ENCODE results near the gene EFEMP2. TPM values are rescaled to one million over a fixed set of nuclear protein-coding genes. Genes with fewer than 3 reads are reported as not detected.
"Not testable (repeated sequence)": the region's sequence is repeated elsewhere in the genome, so short reads cannot be mapped to it uniquely, and the experiment has no call there.

EFEMP2 gene
- total and polyA plus RNA-seq, 2 experiments from 2014 or later, result 7.4 to 9.4 TPM

DNA sequence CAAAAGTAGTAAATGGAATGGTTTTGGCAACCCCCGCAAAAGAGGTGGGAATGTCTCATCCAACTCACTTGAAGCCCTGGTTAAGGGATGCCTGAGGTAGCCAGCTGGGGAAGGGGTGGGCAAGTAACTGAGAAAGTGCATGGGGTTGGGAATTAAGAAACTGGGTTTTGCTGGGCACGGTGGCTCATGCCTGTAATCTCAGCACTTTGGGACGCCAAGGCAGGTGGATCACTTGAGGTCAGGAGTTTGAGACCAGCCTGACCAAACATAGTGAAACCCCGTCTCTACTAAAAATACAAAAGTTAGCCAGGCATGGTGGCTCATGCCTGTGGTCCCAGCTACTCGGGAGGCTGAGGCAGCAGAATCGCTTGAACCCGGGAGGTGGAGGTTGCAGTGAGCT, 23.9 kb downstream of the EFEMP2 start:
- H3K4me3 Mint-ChIP-seq; H3K4me3 ChIP-seq; H3K27me3 ChIP-seq (ENCODE audit: insufficient read depth); DNase-seq (ENCODE audit: low spot score); ATAC-seq; H3K27ac Mint-ChIP-seq; H4K20me1 ChIP-seq (replicated peaks; ENCODE audit: insufficient read depth); H2AFZ ChIP-seq; H3K27ac ChIP-seq (ENCODE audit: low read depth); H3K79me2 ChIP-seq (replicated peaks; ENCODE audit: insufficient read depth); H3K9me2 ChIP-seq (ENCODE audit: insufficient read depth); H3K4me1 ChIP-seq (ENCODE audit: insufficient read depth); H3K36me3 ChIP-seq (ENCODE audit: insufficient read depth); H3K4me2 ChIP-seq: not testable (repeated sequence)
- H3K9me3 Mint-ChIP-seq, result peaks cover 12% of the 10 kb centered on the region
- peaks cover 11% of the 10 kb centered on the region; the same call in 2 of the 3 replicates for H3K4me1 Mint-ChIP-seq
- peaks cover 31% of the 10 kb centered on the region for H3K36me3 Mint-ChIP-seq (ENCODE audit: low read depth)
- peaks cover 42% of the 10 kb centered on the region for H3K27me3 Mint-ChIP-seq (ENCODE audit: insufficient read depth, low read depth, poor library complexity)
- H3F3A ChIP-seq (replicated peaks; ENCODE audit: low read depth), result peaks cover 26% of the 10 kb centered on the region

DNA sequence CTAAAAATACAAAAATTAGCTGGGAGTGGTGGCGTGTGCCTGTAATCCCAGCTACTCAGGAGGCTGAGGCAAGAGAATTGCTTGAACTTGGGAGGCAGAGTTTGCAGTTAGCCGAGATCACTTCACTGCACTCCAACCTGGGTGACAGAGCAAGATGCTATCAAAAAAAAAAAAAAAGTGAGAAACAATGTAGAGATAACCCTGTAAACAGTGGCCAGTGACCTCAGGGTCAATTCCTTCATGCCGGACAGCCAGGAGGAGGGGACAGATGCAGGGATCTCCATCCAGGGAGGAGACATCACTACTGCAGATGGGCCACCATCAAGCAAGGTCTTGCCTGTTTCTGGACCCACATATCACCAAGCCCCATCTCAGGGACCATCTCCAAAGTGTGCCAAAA, 24.9 kb downstream of the EFEMP2 start:
- Mint-ChIP-seq H3K27me3 (ENCODE audit: insufficient read depth, low read depth, poor library complexity) (peaks cover 33% of the 10 kb centered on the region), H3K4me1 (peaks cover 6% of the 10 kb centered on the region; the same call in 2 of the 3 replicates), H3K27ac (no peak overlapping the region), H3K9me3 (peaks cover 12% of the 10 kb centered on the region), H3K36me3 (ENCODE audit: low read depth) (peaks cover 22% of the 10 kb centered on the region; the same call in 2 of the 3 replicates), H3K4me3 (no peak overlapping the region)
- Histone ChIP-seq H3K79me2 (replicated peaks; ENCODE audit: insufficient read depth) (no peaks in the 10 kb centered on the region), H2AFZ (no peak overlapping the region), H3F3A (replicated peaks; ENCODE audit: low read depth) (peaks cover 18% of the 10 kb centered on the region; the same call in 1 of the 2 replicates), H3K4me1 (ENCODE audit: insufficient read depth) (no peaks in the 10 kb centered on the region; the same call in 1 of the 2 replicates), H4K20me1 (replicated peaks; ENCODE audit: insufficient read depth) (no peaks in the 10 kb centered on the region; the same call in 1 of the 2 replicates), H3K4me3 (no peak overlapping the region), H3K9me2 (ENCODE audit: insufficient read depth) (no peaks in the 10 kb centered on the region), H3K36me3 (ENCODE audit: insufficient read depth) (no peaks in the 10 kb centered on the region), H3K27ac (ENCODE audit: low read depth) (no peak overlapping the region), H3K27me3 (ENCODE audit: insufficient read depth) (no peaks in the 10 kb centered on the region), H3K4me2 (no peak overlapping the region)
- DNase-seq (ENCODE audit: low spot score) (no peak), ATAC-seq (no peak)
- TF ChIP-seq, protein P1, sequence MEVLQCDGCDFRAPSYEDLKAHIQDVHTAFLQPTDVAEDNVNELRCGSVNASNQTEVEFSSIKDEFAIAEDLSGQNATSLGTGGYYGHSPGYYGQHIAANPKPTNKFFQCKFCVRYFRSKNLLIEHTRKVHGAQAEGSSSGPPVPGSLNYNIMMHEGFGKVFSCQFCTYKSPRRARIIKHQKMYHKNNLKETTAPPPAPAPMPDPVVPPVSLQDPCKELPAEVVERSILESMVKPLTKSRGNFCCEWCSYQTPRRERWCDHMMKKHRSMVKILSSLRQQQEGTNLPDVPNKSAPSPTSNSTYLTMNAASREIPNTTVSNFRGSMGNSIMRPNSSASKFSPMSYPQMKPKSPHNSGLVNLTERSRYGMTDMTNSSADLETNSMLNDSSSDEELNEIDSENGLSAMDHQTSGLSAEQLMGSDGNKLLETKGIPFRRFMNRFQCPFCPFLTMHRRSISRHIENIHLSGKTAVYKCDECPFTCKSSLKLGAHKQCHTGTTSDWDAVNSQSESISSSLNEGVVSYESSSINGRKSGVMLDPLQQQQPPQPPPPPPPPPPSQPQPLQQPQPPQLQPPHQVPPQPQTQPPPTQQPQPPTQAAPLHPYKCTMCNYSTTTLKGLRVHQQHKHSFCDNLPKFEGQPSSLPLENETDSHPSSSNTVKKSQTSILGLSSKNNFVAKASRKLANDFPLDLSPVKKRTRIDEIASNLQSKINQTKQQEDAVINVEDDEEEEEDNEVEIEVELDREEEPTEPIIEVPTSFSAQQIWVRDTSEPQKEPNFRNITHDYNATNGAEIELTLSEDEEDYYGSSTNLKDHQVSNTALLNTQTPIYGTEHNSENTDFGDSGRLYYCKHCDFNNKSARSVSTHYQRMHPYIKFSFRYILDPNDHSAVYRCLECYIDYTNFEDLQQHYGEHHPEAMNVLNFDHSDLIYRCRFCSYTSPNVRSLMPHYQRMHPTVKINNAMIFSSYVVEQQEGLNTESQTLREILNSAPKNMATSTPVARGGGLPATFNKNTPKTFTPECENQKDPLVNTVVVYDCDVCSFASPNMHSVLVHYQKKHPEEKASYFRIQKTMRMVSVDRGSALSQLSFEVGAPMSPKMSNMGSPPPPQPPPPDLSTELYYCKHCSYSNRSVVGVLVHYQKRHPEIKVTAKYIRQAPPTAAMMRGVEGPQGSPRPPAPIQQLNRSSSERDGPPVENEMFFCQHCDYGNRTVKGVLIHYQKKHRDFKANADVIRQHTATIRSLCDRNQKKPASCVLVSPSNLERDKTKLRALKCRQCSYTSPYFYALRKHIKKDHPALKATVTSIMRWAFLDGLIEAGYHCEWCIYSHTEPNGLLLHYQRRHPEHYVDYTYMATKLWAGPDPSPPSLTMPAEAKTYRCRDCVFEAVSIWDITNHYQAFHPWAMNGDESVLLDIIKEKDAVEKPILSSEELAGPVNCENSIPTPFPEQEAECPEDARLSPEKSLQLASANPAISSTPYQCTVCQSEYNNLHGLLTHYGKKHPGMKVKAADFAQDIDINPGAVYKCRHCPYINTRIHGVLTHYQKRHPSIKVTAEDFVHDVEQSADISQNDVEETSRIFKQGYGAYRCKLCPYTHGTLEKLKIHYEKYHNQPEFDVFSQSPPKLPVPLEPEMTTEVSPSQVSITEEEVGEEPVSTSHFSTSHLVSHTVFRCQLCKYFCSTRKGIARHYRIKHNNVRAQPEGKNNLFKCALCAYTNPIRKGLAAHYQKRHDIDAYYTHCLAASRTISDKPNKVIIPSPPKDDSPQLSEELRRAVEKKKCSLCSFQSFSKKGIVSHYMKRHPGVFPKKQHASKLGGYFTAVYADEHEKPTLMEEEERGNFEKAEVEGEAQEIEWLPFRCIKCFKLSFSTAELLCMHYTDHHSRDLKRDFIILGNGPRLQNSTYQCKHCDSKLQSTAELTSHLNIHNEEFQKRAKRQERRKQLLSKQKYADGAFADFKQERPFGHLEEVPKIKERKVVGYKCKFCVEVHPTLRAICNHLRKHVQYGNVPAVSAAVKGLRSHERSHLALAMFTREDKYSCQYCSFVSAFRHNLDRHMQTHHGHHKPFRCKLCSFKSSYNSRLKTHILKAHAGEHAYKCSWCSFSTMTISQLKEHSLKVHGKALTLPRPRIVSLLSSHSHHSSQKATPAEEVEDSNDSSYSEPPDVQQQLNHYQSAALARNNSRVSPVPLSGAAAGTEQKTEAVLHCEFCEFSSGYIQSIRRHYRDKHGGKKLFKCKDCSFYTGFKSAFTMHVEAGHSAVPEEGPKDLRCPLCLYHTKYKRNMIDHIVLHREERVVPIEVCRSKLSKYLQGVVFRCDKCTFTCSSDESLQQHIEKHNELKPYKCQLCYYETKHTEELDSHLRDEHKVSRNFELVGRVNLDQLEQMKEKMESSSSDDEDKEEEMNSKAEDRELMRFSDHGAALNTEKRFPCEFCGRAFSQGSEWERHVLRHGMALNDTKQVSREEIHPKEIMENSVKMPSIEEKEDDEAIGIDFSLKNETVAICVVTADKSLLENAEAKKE (CRISPR knock-in tag; IDR thresholded peaks at IDR 0.05), result no peak
- TF ChIP-seq JUNB (IDR thresholded peaks at IDR 0.05; ENCODE audit: unreplicated experiment) (no peak), NANOG (IDR thresholded peaks at IDR 0.05; ENCODE audit: borderline replicate concordance) (no peak), EZH2phosphoT487 (IDR thresholded peaks at IDR 0.05; ENCODE audit: unreplicated experiment) (no peak), CREB1 (CRISPR knock-in tag; IDR thresholded peaks at IDR 0.05; ENCODE audit: low read depth) (no peak), ZNF331 (CRISPR knock-in tag; IDR thresholded peaks at IDR 0.05; ENCODE audit: low read depth) (no peak), POLR2AphosphoS5 (IDR thresholded peaks at IDR 0.05; ENCODE audit: low read depth) (no peak)
- TF ChIP-seq, protein P2, sequence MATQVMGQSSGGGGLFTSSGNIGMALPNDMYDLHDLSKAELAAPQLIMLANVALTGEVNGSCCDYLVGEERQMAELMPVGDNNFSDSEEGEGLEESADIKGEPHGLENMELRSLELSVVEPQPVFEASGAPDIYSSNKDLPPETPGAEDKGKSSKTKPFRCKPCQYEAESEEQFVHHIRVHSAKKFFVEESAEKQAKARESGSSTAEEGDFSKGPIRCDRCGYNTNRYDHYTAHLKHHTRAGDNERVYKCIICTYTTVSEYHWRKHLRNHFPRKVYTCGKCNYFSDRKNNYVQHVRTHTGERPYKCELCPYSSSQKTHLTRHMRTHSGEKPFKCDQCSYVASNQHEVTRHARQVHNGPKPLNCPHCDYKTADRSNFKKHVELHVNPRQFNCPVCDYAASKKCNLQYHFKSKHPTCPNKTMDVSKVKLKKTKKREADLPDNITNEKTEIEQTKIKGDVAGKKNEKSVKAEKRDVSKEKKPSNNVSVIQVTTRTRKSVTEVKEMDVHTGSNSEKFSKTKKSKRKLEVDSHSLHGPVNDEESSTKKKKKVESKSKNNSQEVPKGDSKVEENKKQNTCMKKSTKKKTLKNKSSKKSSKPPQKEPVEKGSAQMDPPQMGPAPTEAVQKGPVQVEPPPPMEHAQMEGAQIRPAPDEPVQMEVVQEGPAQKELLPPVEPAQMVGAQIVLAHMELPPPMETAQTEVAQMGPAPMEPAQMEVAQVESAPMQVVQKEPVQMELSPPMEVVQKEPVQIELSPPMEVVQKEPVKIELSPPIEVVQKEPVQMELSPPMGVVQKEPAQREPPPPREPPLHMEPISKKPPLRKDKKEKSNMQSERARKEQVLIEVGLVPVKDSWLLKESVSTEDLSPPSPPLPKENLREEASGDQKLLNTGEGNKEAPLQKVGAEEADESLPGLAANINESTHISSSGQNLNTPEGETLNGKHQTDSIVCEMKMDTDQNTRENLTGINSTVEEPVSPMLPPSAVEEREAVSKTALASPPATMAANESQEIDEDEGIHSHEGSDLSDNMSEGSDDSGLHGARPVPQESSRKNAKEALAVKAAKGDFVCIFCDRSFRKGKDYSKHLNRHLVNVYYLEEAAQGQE (IDR thresholded peaks at IDR 0.05; ENCODE audit: unreplicated experiment), result no peak
- TF ChIP-seq, protein P3, sequence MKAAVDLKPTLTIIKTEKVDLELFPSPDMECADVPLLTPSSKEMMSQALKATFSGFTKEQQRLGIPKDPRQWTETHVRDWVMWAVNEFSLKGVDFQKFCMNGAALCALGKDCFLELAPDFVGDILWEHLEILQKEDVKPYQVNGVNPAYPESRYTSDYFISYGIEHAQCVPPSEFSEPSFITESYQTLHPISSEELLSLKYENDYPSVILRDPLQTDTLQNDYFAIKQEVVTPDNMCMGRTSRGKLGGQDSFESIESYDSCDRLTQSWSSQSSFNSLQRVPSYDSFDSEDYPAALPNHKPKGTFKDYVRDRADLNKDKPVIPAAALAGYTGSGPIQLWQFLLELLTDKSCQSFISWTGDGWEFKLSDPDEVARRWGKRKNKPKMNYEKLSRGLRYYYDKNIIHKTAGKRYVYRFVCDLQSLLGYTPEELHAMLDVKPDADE (IDR thresholded peaks at IDR 0.05), result no peak
- TF ChIP-seq, protein P4, sequence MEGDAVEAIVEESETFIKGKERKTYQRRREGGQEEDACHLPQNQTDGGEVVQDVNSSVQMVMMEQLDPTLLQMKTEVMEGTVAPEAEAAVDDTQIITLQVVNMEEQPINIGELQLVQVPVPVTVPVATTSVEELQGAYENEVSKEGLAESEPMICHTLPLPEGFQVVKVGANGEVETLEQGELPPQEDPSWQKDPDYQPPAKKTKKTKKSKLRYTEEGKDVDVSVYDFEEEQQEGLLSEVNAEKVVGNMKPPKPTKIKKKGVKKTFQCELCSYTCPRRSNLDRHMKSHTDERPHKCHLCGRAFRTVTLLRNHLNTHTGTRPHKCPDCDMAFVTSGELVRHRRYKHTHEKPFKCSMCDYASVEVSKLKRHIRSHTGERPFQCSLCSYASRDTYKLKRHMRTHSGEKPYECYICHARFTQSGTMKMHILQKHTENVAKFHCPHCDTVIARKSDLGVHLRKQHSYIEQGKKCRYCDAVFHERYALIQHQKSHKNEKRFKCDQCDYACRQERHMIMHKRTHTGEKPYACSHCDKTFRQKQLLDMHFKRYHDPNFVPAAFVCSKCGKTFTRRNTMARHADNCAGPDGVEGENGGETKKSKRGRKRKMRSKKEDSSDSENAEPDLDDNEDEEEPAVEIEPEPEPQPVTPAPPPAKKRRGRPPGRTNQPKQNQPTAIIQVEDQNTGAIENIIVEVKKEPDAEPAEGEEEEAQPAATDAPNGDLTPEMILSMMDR (conservative IDR thresholded peaks at IDR 0.05; ENCODE audit: low read depth in 2 of 2), result no peak

Data from GM23338 (cell line).